ENCODE measurements around the gene EFNA5. TPM values are rescaled to one million over a fixed set of nuclear protein-coding genes. Genes with fewer than 3 reads are reported as not detected.

The EFNA5 gene
- total and polyA plus RNA-seq, 2 experiments from 2014 or later = 7.5 to 10.1 TPM

DNA sequence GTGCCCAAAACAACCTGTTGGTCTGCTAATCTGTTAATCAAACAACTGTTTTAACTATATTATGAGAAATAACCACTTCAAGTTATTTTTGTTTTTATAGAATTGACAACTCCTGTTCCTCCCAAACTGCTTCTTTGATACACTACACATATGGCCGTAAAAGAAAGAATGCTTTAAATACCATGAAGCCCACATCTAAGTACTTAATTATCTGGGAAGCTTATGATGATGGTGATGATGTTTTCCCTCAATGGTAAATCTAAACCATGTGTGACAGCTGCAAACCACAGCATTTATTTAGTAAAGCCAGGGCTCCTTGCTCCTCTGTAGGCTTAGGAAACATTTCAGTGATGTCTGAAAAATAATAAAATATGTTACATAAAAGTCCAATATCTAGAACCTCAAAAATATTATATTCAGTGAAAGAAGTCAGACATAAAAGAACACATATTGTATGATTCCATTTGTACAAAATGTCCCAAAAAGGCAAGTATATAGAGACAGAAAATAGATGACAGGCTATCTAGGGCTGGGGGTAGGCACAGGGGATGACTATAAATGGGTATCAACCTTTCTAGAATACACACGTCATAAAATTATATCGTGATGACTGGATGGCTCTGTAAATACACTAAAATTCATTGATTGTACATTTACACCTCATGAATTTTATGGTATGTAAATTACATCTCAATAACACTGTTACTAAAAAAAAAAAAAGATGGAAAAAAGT lies 154.1 kb downstream of the EFNA5 start (continued):
- TF ChIP-seq, protein P1, sequence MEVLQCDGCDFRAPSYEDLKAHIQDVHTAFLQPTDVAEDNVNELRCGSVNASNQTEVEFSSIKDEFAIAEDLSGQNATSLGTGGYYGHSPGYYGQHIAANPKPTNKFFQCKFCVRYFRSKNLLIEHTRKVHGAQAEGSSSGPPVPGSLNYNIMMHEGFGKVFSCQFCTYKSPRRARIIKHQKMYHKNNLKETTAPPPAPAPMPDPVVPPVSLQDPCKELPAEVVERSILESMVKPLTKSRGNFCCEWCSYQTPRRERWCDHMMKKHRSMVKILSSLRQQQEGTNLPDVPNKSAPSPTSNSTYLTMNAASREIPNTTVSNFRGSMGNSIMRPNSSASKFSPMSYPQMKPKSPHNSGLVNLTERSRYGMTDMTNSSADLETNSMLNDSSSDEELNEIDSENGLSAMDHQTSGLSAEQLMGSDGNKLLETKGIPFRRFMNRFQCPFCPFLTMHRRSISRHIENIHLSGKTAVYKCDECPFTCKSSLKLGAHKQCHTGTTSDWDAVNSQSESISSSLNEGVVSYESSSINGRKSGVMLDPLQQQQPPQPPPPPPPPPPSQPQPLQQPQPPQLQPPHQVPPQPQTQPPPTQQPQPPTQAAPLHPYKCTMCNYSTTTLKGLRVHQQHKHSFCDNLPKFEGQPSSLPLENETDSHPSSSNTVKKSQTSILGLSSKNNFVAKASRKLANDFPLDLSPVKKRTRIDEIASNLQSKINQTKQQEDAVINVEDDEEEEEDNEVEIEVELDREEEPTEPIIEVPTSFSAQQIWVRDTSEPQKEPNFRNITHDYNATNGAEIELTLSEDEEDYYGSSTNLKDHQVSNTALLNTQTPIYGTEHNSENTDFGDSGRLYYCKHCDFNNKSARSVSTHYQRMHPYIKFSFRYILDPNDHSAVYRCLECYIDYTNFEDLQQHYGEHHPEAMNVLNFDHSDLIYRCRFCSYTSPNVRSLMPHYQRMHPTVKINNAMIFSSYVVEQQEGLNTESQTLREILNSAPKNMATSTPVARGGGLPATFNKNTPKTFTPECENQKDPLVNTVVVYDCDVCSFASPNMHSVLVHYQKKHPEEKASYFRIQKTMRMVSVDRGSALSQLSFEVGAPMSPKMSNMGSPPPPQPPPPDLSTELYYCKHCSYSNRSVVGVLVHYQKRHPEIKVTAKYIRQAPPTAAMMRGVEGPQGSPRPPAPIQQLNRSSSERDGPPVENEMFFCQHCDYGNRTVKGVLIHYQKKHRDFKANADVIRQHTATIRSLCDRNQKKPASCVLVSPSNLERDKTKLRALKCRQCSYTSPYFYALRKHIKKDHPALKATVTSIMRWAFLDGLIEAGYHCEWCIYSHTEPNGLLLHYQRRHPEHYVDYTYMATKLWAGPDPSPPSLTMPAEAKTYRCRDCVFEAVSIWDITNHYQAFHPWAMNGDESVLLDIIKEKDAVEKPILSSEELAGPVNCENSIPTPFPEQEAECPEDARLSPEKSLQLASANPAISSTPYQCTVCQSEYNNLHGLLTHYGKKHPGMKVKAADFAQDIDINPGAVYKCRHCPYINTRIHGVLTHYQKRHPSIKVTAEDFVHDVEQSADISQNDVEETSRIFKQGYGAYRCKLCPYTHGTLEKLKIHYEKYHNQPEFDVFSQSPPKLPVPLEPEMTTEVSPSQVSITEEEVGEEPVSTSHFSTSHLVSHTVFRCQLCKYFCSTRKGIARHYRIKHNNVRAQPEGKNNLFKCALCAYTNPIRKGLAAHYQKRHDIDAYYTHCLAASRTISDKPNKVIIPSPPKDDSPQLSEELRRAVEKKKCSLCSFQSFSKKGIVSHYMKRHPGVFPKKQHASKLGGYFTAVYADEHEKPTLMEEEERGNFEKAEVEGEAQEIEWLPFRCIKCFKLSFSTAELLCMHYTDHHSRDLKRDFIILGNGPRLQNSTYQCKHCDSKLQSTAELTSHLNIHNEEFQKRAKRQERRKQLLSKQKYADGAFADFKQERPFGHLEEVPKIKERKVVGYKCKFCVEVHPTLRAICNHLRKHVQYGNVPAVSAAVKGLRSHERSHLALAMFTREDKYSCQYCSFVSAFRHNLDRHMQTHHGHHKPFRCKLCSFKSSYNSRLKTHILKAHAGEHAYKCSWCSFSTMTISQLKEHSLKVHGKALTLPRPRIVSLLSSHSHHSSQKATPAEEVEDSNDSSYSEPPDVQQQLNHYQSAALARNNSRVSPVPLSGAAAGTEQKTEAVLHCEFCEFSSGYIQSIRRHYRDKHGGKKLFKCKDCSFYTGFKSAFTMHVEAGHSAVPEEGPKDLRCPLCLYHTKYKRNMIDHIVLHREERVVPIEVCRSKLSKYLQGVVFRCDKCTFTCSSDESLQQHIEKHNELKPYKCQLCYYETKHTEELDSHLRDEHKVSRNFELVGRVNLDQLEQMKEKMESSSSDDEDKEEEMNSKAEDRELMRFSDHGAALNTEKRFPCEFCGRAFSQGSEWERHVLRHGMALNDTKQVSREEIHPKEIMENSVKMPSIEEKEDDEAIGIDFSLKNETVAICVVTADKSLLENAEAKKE (CRISPR knock-in tag; IDR thresholded peaks at IDR 0.05) = no peak
- TF ChIP-seq EZH2phosphoT487 (IDR thresholded peaks at IDR 0.05; ENCODE audit: unreplicated experiment) = no peak

DNA sequence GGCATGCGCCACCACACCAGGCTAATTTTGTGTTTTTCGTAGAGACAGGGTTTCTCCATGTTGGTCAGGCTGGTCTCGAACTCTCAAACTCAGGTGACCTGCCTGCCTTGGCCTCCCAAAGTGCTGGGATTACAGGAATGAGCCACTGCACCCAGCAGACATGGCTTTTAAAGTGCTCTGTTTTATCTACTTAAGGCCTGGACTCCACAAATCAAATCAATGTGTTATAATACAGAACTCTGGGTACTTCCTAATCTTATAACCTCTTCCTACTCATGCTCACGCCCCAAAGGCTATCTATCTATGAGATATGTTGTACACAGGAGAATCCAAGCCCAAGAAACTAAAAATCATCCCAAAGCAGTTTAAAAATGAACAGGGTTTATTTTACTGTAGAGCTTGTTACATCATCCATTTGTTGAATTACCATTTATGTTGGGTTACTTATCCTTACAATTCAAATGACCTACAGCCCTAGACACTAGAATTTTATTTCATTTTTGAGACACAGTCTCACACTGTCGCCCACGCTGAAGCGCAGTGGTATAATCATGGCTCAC lies 155.1 kb downstream of the EFNA5 start:
- Histone ChIP-seq H3K36me3 (ENCODE audit: insufficient read depth) (no peaks in the 10 kb centered on the region), H3K9me2 (ENCODE audit: insufficient read depth) (no peaks in the 10 kb centered on the region), H2AFZ (no peak overlapping the region), H3K27ac (ENCODE audit: low read depth) (no peak overlapping the region), H3K4me1 (ENCODE audit: insufficient read depth) (peaks cover 69% of the 10 kb centered on the region), H3F3A (replicated peaks; ENCODE audit: low read depth) (no peaks in the 10 kb centered on the region), H3K4me3 (no peak overlapping the region), H3K27me3 (ENCODE audit: insufficient read depth) (no peaks in the 10 kb centered on the region), H3K4me2 (no peak overlapping the region), H4K20me1 (replicated peaks; ENCODE audit: insufficient read depth) (no peaks in the 10 kb centered on the region), H3K79me2 (replicated peaks; ENCODE audit: insufficient read depth) (peaks cover 14% of the 10 kb centered on the region; the same call in 1 of the 2 replicates)
- TF ChIP-seq ZNF331 (CRISPR knock-in tag; IDR thresholded peaks at IDR 0.05; ENCODE audit: low read depth) (no peak), EZH2 (IDR thresholded peaks at IDR 0.05; ENCODE audit: low read depth, unreplicated experiment) (no peak), CREB1 (CRISPR knock-in tag; IDR thresholded peaks at IDR 0.05; ENCODE audit: low read depth) (no peak), EZH2phosphoT487 (IDR thresholded peaks at IDR 0.05; ENCODE audit: unreplicated experiment) (no peak)
- TF ChIP-seq, protein P2, sequence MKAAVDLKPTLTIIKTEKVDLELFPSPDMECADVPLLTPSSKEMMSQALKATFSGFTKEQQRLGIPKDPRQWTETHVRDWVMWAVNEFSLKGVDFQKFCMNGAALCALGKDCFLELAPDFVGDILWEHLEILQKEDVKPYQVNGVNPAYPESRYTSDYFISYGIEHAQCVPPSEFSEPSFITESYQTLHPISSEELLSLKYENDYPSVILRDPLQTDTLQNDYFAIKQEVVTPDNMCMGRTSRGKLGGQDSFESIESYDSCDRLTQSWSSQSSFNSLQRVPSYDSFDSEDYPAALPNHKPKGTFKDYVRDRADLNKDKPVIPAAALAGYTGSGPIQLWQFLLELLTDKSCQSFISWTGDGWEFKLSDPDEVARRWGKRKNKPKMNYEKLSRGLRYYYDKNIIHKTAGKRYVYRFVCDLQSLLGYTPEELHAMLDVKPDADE (IDR thresholded peaks at IDR 0.05) = no peak
- no peak for DNase-seq (ENCODE audit: low spot score)
- H3K27ac Mint-ChIP-seq = no peak overlapping the region; the same call in 1 of the 2 replicates
- no peak for ATAC-seq
- H3K4me3 Mint-ChIP-seq = no peak overlapping the region
- H3K9me3 Mint-ChIP-seq = no peaks in the 10 kb centered on the region
- H3K36me3 Mint-ChIP-seq (ENCODE audit: low read depth) = no peaks in the 10 kb centered on the region
- peaks cover 78% of the 10 kb centered on the region for H3K4me1 Mint-ChIP-seq
- H3K27me3 Mint-ChIP-seq (ENCODE audit: insufficient read depth, low read depth, poor library complexity) = peaks cover 7% of the 10 kb centered on the region
